ENCODE measurements around the gene CYP46A1. TPM values are rescaled to one million over a fixed set of nuclear protein-coding genes. Genes with fewer than 3 reads are reported as not detected.

Gene CYP46A1
- total RNA-seq, 4 donors from 2014 or later: 0.18 to 2.2 (median 0.45) TPM

DNA sequence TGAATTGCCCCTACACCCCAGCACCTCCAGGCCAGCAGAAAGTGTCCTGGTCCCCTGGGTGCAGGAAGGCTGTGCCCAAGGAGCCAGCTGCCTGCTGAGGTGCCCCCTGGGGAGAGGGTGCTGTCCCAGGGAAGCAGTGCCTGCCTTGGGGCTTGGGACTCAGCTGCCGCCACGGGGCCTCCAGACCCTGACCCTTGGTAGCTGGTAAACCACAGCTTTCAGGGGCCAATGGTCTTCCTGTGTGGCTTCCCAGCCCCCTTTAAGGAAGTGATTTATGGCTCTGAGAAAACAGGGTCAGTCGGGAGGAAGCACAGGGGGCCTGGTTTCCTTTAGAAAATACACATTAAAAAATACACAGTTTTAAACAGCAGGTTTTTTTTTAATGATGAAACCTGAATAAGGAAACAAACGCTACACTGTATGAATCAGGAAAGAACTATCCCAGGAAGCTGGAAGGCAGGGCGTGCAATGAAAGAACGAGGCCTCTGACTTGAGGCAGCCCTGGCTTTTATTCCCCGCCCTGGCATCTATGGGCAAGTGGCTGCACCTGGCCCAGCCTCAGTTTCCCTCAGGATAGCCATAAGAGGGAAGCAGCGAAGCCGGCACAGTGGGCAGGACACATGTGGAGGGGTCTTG lies 68.5 kb downstream of the CYP46A1 start:
- no peaks in the 10 kb centered on the region for H3K9me3 ChIP-seq
- intact Hi-C loops (cut with DNase I; ENCODE audit: low total_unique reads): no loop called here
- H3K36me3 ChIP-seq: no peaks in the 10 kb centered on the region
- no peak overlapping the region for H3K4me3 ChIP-seq
- ATAC-seq (no peak), DNase-seq (no peak)
- H3K4me1 ChIP-seq: peaks cover 49 to 52% of the 10 kb centered on the region in 2 donors
- H3K27ac ChIP-seq: peak overlapping the region in 3 of 4 donors; percentile 37 to 53 (median 37)
- no peak for TF ChIP-seq POLR2A (IDR thresholded peaks at IDR 0.05)
- TF ChIP-seq, protein P1, sequence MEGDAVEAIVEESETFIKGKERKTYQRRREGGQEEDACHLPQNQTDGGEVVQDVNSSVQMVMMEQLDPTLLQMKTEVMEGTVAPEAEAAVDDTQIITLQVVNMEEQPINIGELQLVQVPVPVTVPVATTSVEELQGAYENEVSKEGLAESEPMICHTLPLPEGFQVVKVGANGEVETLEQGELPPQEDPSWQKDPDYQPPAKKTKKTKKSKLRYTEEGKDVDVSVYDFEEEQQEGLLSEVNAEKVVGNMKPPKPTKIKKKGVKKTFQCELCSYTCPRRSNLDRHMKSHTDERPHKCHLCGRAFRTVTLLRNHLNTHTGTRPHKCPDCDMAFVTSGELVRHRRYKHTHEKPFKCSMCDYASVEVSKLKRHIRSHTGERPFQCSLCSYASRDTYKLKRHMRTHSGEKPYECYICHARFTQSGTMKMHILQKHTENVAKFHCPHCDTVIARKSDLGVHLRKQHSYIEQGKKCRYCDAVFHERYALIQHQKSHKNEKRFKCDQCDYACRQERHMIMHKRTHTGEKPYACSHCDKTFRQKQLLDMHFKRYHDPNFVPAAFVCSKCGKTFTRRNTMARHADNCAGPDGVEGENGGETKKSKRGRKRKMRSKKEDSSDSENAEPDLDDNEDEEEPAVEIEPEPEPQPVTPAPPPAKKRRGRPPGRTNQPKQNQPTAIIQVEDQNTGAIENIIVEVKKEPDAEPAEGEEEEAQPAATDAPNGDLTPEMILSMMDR (IDR thresholded peaks at IDR 0.05 in 4 of 5, conservative IDR thresholded peaks at IDR 0.05 in 1 of 5): no peak
- no peaks in the 10 kb centered on the region for H3K27me3 ChIP-seq
- in situ Hi-C loops (cut with MboI; ENCODE audit: low sequenced_read_pairs in 4 of 4): no loop called here

DNA sequence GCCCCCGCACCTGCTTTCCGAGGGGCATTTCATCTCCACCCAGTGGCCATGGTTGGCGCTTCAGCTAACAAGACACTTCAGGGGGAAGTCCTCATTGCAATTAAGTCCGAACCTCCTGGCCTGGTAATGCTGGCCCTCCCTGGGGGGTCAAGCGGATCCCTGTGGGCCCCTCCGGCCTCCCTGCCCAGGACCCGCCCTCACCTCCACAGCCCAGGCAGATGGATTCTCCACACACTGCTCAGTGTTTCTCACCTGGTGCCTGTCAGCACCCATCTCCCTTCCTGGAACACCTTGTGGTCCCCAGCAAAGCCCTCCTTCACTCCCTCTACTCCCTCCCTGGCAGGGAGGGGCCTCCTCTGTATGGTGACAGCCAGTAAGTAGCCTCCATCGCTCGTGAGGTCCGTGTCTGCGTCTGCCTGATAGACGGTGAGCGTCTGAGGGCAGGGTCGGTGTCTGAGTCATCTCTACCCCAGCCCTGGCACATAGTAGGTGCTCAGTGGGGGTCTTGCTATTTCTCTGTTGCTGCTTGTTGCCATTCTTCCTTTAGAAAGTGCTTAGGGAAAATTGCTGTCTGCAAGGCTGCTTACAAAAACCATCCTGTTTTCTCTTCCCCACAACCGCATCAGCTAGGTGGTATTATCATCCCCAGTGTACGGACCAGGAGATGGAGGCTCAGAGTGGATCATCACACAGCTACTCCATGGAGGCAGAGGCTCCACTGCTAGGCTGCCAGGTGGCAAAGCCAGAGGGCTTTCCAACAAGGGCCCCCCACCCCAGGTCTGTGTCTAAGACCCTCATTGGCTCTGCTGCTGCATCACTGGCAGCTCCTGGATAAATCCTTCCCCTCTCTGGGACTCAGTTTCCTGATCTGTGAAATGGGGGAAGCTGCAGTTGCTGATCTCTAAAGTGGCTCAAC lies 69.4 kb downstream of the CYP46A1 start:
- H3K36me3 ChIP-seq: no peaks in the 10 kb centered on the region

DNA sequence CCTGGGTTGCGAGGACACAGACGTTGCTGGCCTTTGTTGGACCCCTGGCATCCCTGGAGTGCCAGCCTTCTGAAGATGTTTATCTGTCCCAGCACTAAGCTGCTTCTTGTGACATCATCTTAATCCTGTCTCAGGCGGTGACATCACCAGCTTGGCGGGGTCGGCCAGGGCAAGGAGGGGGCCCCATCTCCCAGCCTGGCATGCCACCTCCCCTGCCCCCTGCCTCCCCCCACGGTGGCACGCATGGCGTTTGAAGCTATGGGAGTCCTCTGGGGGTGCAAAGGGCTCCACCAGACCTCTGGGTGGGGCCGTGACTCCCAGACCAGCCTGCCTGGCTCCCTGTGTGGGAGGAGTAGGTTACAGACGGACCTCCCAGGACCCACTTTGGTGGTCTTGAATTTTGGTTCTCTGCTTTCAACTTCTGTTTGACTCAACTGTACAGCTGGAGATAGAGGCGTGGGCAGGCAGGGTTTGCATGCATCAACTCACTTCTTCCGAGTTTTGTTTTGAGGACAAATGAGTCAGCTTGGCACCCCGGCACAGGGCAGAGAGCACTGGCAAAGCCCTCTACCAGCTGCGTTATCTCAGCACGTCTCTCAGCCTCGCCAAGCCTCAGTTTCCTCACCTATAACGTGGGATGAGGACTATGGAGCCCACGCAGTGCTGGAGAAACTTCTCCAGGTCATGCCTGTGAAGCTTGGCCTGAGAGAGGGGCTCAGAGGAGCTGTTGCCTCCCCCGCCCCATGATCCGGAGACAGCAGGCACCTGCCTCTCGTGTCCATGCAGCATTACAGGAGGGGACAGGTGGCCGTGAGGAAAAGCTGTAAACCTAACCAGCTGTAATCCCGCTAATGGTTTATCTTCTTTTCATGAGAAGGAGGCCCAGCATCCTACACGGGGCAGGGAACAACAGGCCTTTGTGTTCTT lies 70.3 kb downstream of the CYP46A1 start:
- intact Hi-C loops (cut with DNase I; ENCODE audit: low total_unique reads): no loop called here
- TF ChIP-seq, protein P1 (IDR thresholded peaks at IDR 0.05 in 4 of 5, conservative IDR thresholded peaks at IDR 0.05 in 1 of 5): no peak
- TF ChIP-seq POLR2A (IDR thresholded peaks at IDR 0.05): no peak
- no peaks in the 10 kb centered on the region for H3K9me3 ChIP-seq
- ATAC-seq (peak in 1 of 2 donors; percentile 23), DNase-seq (peak in 1 of 2 donors; percentile 1)
- no peak overlapping the region for H3K4me3 ChIP-seq
- H3K27ac ChIP-seq: no peak overlapping the region
- H3K4me1 ChIP-seq: peaks cover 38 to 49% of the 10 kb centered on the region in 2 donors
- in situ Hi-C loops (cut with MboI; ENCODE audit: low sequenced_read_pairs in 4 of 4): no loop called here
- H3K36me3 ChIP-seq: no peaks in the 10 kb centered on the region
- H3K27me3 ChIP-seq: no peaks in the 10 kb centered on the region

More for the DNA sequence above, 69.4 kb downstream of the CYP46A1 start:
- no peak for ATAC-seq
- Histone ChIP-seq H3K4me3 (no peak overlapping the region), H3K27me3 (no peaks in the 10 kb centered on the region), H3K9me3 (no peaks in the 10 kb centered on the region), H3K4me1 (peaks cover 45 to 49% of the 10 kb centered on the region in 2 donors), H3K27ac (peak overlapping the region in 1 of 4 donors; percentile 1)
- in situ Hi-C loops (cut with MboI; ENCODE audit: low sequenced_read_pairs in 4 of 4) (no loop called here), intact Hi-C loops (cut with DNase I; ENCODE audit: low total_unique reads) (no loop called here)
- no peak for DNase-seq
- TF ChIP-seq, protein P1 (IDR thresholded peaks at IDR 0.05 in 4 of 5, conservative IDR thresholded peaks at IDR 0.05 in 1 of 5): no peak
- TF ChIP-seq POLR2A (IDR thresholded peaks at IDR 0.05): no peak

DNA sequence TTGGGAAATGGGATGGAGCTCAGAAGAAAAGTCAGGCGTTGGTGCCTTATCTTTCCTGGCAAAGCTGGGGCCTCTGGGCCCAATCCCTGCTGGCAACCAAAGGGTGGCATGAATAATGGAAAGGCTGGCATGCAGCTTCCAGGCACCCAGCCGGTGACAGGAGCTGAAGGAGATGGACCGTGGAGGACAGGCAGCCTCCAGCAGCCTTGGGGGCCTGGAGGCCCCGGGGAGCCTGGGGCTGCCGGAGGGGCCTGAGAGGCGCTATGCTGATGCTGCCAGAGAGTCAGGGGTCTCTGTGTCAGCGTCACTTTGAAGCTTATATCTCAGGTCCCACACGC lies 70.9 kb downstream of the CYP46A1 start:
- no peak overlapping the region for H3K4me3 ChIP-seq
- peaks cover 31 to 44% of the 10 kb centered on the region in 2 donors for H3K4me1 ChIP-seq
- no peaks in the 10 kb centered on the region for H3K36me3 ChIP-seq
- H3K9me3 ChIP-seq: no peaks in the 10 kb centered on the region
- H3K27me3 ChIP-seq: no peaks in the 10 kb centered on the region
- ATAC-seq: no peak
- TF ChIP-seq, protein P1 (IDR thresholded peaks at IDR 0.05 in 4 of 5, conservative IDR thresholded peaks at IDR 0.05 in 1 of 5): no peak
- TF ChIP-seq POLR2A (IDR thresholded peaks at IDR 0.05): no peak
- no peak overlapping the region for H3K27ac ChIP-seq
- no peak for DNase-seq
- in situ Hi-C loops (cut with MboI; ENCODE audit: low sequenced_read_pairs in 4 of 4) (no loop called here), intact Hi-C loops (cut with DNase I; ENCODE audit: low total_unique reads) (no loop called here)
